ENCODE results near the gene HHIPL2. TPM values are rescaled to one million over a fixed set of nuclear protein-coding genes. Genes with fewer than 3 reads are reported as not detected.

The HHIPL2 gene
- total and polyA plus RNA-seq, 2 experiments from 2014 or later: 0.52 TPM; not detected in 1

GRCh38 chr1:222579316-222579715 lies 31.4 kb upstream of the HHIPL2 start (continued):
- no peak for TF ChIP-seq ZNF462 (CRISPR knock-in tag; IDR thresholded peaks at IDR 0.05)
- TF ChIP-seq ZNF114 (CRISPR knock-in tag; IDR thresholded peaks at IDR 0.05): no peak

- Mint-ChIP-seq H3K4me1 (no peaks in the 10 kb centered on the region), H3K9me3 (no peaks in the 10 kb centered on the region)
- TF ChIP-seq ETS1 (IDR thresholded peaks at IDR 0.05): no peak
- no peak for TF ChIP-seq CTCF (conservative IDR thresholded peaks at IDR 0.05; ENCODE audit: low read depth in 2 of 2)
- TF ChIP-seq EZH2phosphoT487 (IDR thresholded peaks at IDR 0.05; ENCODE audit: unreplicated experiment): no peak
- TF ChIP-seq NANOG (IDR thresholded peaks at IDR 0.05; ENCODE audit: borderline replicate concordance): no peak
- no peak for TF ChIP-seq ZNF114 (CRISPR knock-in tag; IDR thresholded peaks at IDR 0.05)
- TF ChIP-seq REST (IDR thresholded peaks at IDR 0.05; ENCODE audit: unreplicated experiment): no peak
- TF ChIP-seq EZH2 (IDR thresholded peaks at IDR 0.05; ENCODE audit: low read depth, unreplicated experiment): no peak
- TF ChIP-seq ZNF331 (CRISPR knock-in tag; IDR thresholded peaks at IDR 0.05; ENCODE audit: low read depth): no peak
- TF ChIP-seq POLR2AphosphoS5 (IDR thresholded peaks at IDR 0.05; ENCODE audit: low read depth): no peak
- no peak for TF ChIP-seq CREB1 (CRISPR knock-in tag; IDR thresholded peaks at IDR 0.05; ENCODE audit: low read depth)
- no peak for TF ChIP-seq JUNB (IDR thresholded peaks at IDR 0.05; ENCODE audit: unreplicated experiment)
- TF ChIP-seq STAT1 (IDR thresholded peaks at IDR 0.05; ENCODE audit: unreplicated experiment): no peak
Measured at GRCh38 chr1:222570837-222571236, 22.9 kb upstream of the HHIPL2 start.

More at GRCh38 chr1:222570837-222571236, 22.9 kb upstream of the HHIPL2 start:
- H3K27me3 Mint-ChIP-seq (ENCODE audit: insufficient read depth, low read depth, poor library complexity): no peaks in the 10 kb centered on the region
- no peak overlapping the region for H3K27ac Mint-ChIP-seq
- Histone ChIP-seq H3K36me3 (ENCODE audit: insufficient read depth) (peaks cover 9% of the 10 kb centered on the region; the same call in 1 of the 2 replicates), H4K20me1 (replicated peaks; ENCODE audit: insufficient read depth) (0 out of 2 replicates have a peak, but pooled peaks cover 2% of the 10 kb centered on the region), H3K4me2 (no peak overlapping the region), H2AFZ (no peak overlapping the region), H3K4me3 (no peak overlapping the region), H3K27me3 (ENCODE audit: insufficient read depth) (no peaks in the 10 kb centered on the region), H3F3A (replicated peaks; ENCODE audit: low read depth) (no peaks in the 10 kb centered on the region), H3K79me2 (replicated peaks; ENCODE audit: insufficient read depth) (peaks cover 9% of the 10 kb centered on the region; the same call in 1 of the 2 replicates), H3K27ac (ENCODE audit: low read depth) (no peak overlapping the region), H3K9me2 (ENCODE audit: insufficient read depth) (no peaks in the 10 kb centered on the region), H3K4me1 (ENCODE audit: insufficient read depth) (no peaks in the 10 kb centered on the region)
- ATAC-seq (no peak), DNase-seq (ENCODE audit: low spot score) (no peak)
- peaks cover 28% of the 10 kb centered on the region; the same call in 2 of the 3 replicates for H3K36me3 Mint-ChIP-seq (ENCODE audit: low read depth)
- H3K4me3 Mint-ChIP-seq: no peak overlapping the region
